ENCODE data around the gene FICD.

Gene FICD

GRCh38 chr12:108505129-108505528 lies 9.9 kb upstream of the FICD start:
- DNase-seq = no peak

GRCh38 chr12:108507971-108508642 lies 7.0 kb upstream of the FICD start:
- peak in 1 of 2 donors; percentile 8 for DNase-seq

- no peak for DNase-seq
Observed at GRCh38 chr12:108509806-108510205, 5.3 kb upstream of the FICD start.

- DNase-seq = no peak
Observed at GRCh38 chr12:108510836-108511235, 4.2 kb upstream of the FICD start.

- DNase-seq = peak; percentile 78
Observed at GRCh38 chr12:108511633-108512540, 3.2 kb upstream of the FICD start.

GRCh38 chr12:108514468-108514972 lies 557 bp upstream of the FICD start:
- no peak for DNase-seq

GRCh38 chr12:108515916-108516315 lies 839 bp downstream of the FICD start:
- no peak for DNase-seq

- no peak for DNase-seq
Observed at GRCh38 chr12:108516511-108517275, 1.6 kb downstream of the FICD start.

- no peak for DNase-seq
Observed at GRCh38 chr12:108517288-108518100, 2.4 kb downstream of the FICD start.

GRCh38 chr12:108518101-108518715 lies 3.1 kb downstream of the FICD start:
- DNase-seq = no peak

- DNase-seq = no peak
Observed at GRCh38 chr12:108518716-108519496, 3.8 kb downstream of the FICD start.

GRCh38 chr12:108519558-108519957 lies 4.5 kb downstream of the FICD start:
- no peak for DNase-seq

- DNase-seq = no peak
Observed at GRCh38 chr12:108523365-108523764, 8.3 kb downstream of the FICD start.

- DNase-seq = no peak
Observed at GRCh38 chr12:108525681-108526080, 10.6 kb downstream of the FICD start.

- DNase-seq = no peak
Observed at GRCh38 chr12:108526482-108527165, 11.5 kb downstream of the FICD start.

- DNase-seq = no peak
Observed at GRCh38 chr12:108527166-108527496, 12.1 kb downstream of the FICD start.

GRCh38 chr12:108530161-108530560 lies 15.1 kb downstream of the FICD start:
- DNase-seq = no peak

GRCh38 chr12:108531929-108532848 lies 17.1 kb downstream of the FICD start:
- DNase-seq = no peak

- DNase-seq = no peak
Observed at GRCh38 chr12:108538146-108538545, 23.1 kb downstream of the FICD start.

Measured in stimulated activated CD4-positive, alpha-beta T cell treated with anti-CD3 and anti-CD28 coated beads, Interleukin-2, amount 100 ng/mL, for 48 hours (primary cell).